ENCODE measurements around the gene SGIP1.

The SGIP1 gene

DNA sequence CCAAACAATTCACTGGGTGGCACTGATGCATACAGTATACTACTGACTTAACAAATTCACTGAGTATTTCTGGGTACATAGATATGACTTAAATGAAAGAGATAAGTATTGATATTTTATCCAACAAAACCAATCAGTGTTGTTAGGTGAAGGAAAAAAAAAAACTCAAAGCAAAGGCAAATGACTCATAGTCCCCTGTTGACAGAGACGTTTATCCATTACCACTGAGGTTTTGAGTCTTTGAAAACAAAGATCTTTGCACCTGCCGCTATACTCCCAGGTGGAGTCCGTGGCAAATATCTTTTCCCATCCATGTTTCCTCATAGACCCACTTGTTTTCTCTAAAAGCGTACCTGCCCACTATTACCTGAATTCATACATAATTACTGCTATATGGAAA is 236.7 kb downstream of the SGIP1 start:
- Histone ChIP-seq H3K4me3 (ENCODE audit: low read length in 2 of 2) (no peak overlapping the region), H3K18ac (ENCODE audit: low read length) (no peak overlapping the region), H3K23ac (ENCODE audit: low read depth, low read length, poor library complexity) (no peak overlapping the region), H3K79me1 (ENCODE audit: low read depth, low read length) (no peaks in the 10 kb centered on the region), H3K27ac (replicated peaks; ENCODE audit: low read length) (no peak overlapping the region), H4K91ac (ENCODE audit: low read depth, low read length, poor library complexity) (no peak overlapping the region), H3K36me3 (replicated peaks in 1 of 2; ENCODE audit: control insufficient read depth in 2 of 2, insufficient read depth in 2 of 2, low read length in 2 of 2) (no peaks in the 10 kb centered on the region), H4K8ac (ENCODE audit: low read depth, low read length) (no peak overlapping the region), H3K4me2 (ENCODE audit: insufficient read depth, low read length, poor library complexity, severe bottlenecking) (no peak overlapping the region), H2BK15ac (ENCODE audit: low read length) (no peak overlapping the region), H3K9ac (ENCODE audit: low read depth, low read length, poor library complexity) (no peak overlapping the region), H2BK12ac (ENCODE audit: low read length) (no peak overlapping the region), H2BK120ac (ENCODE audit: low read depth, low read length) (no peak overlapping the region), H2AK5ac (ENCODE audit: low read depth, low read length) (no peak overlapping the region), H3K4ac (ENCODE audit: low read length) (no peak overlapping the region), H3K9me3 (replicated peaks in 1 of 2; ENCODE audit: control insufficient read depth in 2 of 2, insufficient read depth in 1 of 2, low read depth in 1 of 2, low read length in 2 of 2) (no peaks in the 10 kb centered on the region), H3K27me3 (ENCODE audit: control insufficient read depth in 3 of 3, insufficient read depth in 3 of 3, low read depth in 1 of 3, low read length in 3 of 3) (no peaks in the 10 kb centered on the region), H2AFZ (ENCODE audit: low read length) (no peak overlapping the region), H2BK5ac (ENCODE audit: low read length) (no peak overlapping the region), H3K4me1 (ENCODE audit: control insufficient read depth in 2 of 2, insufficient read depth in 1 of 2, low read depth in 1 of 2, low read length in 2 of 2) (peaks cover 0 to 1% of the 10 kb centered on the region in 2 donors), H3K14ac (ENCODE audit: low read length) (no peak overlapping the region)
- no CpG with 5 or more reads among the region's 4 CpGs for WGBS, 2 donors (ENCODE audit: extremely low coverage in 2 of 2, insufficient read length in 2 of 2, insufficient replicate concordance in 1 of 2)
- no peak for DNase-seq (ENCODE audit: low spot score)

DNA sequence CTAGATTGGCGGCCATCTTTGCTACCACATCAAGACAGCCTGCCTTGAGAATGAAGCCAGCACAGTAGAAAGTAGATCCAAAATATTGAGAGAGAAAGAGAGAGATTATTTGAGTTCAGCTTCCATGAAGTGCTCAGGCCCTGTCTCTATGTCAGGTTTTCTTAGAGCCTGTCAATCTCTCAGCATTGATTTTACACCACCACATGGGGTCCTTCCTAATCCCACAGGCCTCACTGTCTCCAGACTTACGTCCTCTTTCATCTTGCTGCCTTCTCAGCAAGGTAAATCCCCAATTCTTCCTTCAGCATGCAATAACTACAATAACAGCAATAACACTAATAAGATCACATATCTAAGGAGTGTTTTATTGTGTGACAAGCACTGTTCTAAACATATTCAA is 239.3 kb downstream of the SGIP1 start:
- H2BK15ac ChIP-seq (ENCODE audit: low read length): no peak overlapping the region
- H2AFZ ChIP-seq (ENCODE audit: low read length): peak overlapping the region; percentile 46
- no peak overlapping the region for H3K23ac ChIP-seq (ENCODE audit: low read depth, low read length, poor library complexity)
- H3K4me1 ChIP-seq (ENCODE audit: control insufficient read depth in 2 of 2, insufficient read depth in 1 of 2, low read depth in 1 of 2, low read length in 2 of 2): peaks cover 0 to 1% of the 10 kb centered on the region in 2 donors
- H2BK12ac ChIP-seq (ENCODE audit: low read length): no peak overlapping the region
- no peak overlapping the region for H2BK5ac ChIP-seq (ENCODE audit: low read length)
- no peak overlapping the region for H2BK120ac ChIP-seq (ENCODE audit: low read depth, low read length)
- H3K4me3 ChIP-seq (ENCODE audit: low read length in 2 of 2): no peak overlapping the region
- H3K79me1 ChIP-seq (ENCODE audit: low read depth, low read length): no peaks in the 10 kb centered on the region
- no peak for DNase-seq (ENCODE audit: low spot score)
- no peak overlapping the region for H3K4ac ChIP-seq (ENCODE audit: low read length)
- H3K27me3 ChIP-seq (ENCODE audit: control insufficient read depth in 3 of 3, insufficient read depth in 3 of 3, low read depth in 1 of 3, low read length in 3 of 3): no peaks in the 10 kb centered on the region
- no peaks in the 10 kb centered on the region for H3K36me3 ChIP-seq (replicated peaks in 1 of 2; ENCODE audit: control insufficient read depth in 2 of 2, insufficient read depth in 2 of 2, low read length in 2 of 2)
- no peak overlapping the region for H2AK5ac ChIP-seq (ENCODE audit: low read depth, low read length)
- no peak overlapping the region for H3K14ac ChIP-seq (ENCODE audit: low read length)
- no peak overlapping the region for H3K4me2 ChIP-seq (ENCODE audit: insufficient read depth, low read length, poor library complexity, severe bottlenecking)
- no peak overlapping the region for H3K18ac ChIP-seq (ENCODE audit: low read length)
- no peaks in the 10 kb centered on the region for H3K9me3 ChIP-seq (replicated peaks in 1 of 2; ENCODE audit: control insufficient read depth in 2 of 2, insufficient read depth in 1 of 2, low read depth in 1 of 2, low read length in 2 of 2)
- no CpG with 5 or more reads among the region's 2 CpGs for WGBS, 2 donors (ENCODE audit: extremely low coverage in 2 of 2, insufficient read length in 2 of 2, insufficient replicate concordance in 1 of 2)
- no peak overlapping the region for H4K91ac ChIP-seq (ENCODE audit: low read depth, low read length, poor library complexity)
- H3K27ac ChIP-seq (replicated peaks; ENCODE audit: low read length): no peak overlapping the region
- no peak overlapping the region for H3K9ac ChIP-seq (ENCODE audit: low read depth, low read length, poor library complexity)
- no peak overlapping the region for H4K8ac ChIP-seq (ENCODE audit: low read depth, low read length)

DNA sequence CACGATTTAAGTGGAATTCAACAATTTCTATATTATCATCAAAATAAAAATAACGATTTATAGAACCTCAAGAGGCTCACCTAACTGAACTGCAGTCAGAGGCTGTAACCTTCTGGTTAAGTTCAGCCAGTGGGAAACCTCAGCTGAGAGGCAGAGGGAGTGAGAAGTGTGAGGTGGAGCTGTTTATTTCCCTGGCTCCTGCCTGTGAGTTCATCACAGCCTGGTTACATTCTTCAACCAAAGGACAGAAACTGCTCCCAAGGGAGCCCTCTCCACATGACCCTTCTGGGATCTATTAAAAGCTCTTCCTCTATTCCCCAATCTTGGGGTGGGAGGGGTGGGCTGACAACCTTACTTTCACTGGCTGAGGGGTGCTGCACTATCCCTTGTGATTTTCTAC is 240.5 kb downstream of the SGIP1 start:
- no peak for DNase-seq (ENCODE audit: low spot score)
- no peak overlapping the region for H3K4me2 ChIP-seq (ENCODE audit: insufficient read depth, low read length, poor library complexity, severe bottlenecking)
- no peaks in the 10 kb centered on the region for H3K9me3 ChIP-seq (replicated peaks in 1 of 2; ENCODE audit: control insufficient read depth in 2 of 2, insufficient read depth in 1 of 2, low read depth in 1 of 2, low read length in 2 of 2)
- H3K79me1 ChIP-seq (ENCODE audit: low read depth, low read length): no peaks in the 10 kb centered on the region
- H2BK120ac ChIP-seq (ENCODE audit: low read depth, low read length): no peak overlapping the region
- H3K4me3 ChIP-seq (ENCODE audit: low read length in 2 of 2): no peak overlapping the region
- no peak overlapping the region for H2AK5ac ChIP-seq (ENCODE audit: low read depth, low read length)
- no peak overlapping the region for H2AFZ ChIP-seq (ENCODE audit: low read length)
- no peak overlapping the region for H4K91ac ChIP-seq (ENCODE audit: low read depth, low read length, poor library complexity)
- no peaks in the 10 kb centered on the region for H3K36me3 ChIP-seq (replicated peaks in 1 of 2; ENCODE audit: control insufficient read depth in 2 of 2, insufficient read depth in 2 of 2, low read length in 2 of 2)
- no peaks in the 10 kb centered on the region for H3K27me3 ChIP-seq (ENCODE audit: control insufficient read depth in 3 of 3, insufficient read depth in 3 of 3, low read depth in 1 of 3, low read length in 3 of 3)
- WGBS, 2 donors (ENCODE audit: extremely low coverage in 2 of 2, insufficient read length in 2 of 2, insufficient replicate concordance in 1 of 2): 100% methylated on average over 2 of the region's 2 CpGs; no CpG with 5 or more reads in 1 of the 2 donors
- H2BK15ac ChIP-seq (ENCODE audit: low read length): no peak overlapping the region
- no peak overlapping the region for H2BK5ac ChIP-seq (ENCODE audit: low read length)
- H3K4me1 ChIP-seq (ENCODE audit: control insufficient read depth in 2 of 2, insufficient read depth in 1 of 2, low read depth in 1 of 2, low read length in 2 of 2): peaks cover 0 to 1% of the 10 kb centered on the region in 2 donors
- H2BK12ac ChIP-seq (ENCODE audit: low read length): no peak overlapping the region
- no peak overlapping the region for H3K23ac ChIP-seq (ENCODE audit: low read depth, low read length, poor library complexity)
- H3K9ac ChIP-seq (ENCODE audit: low read depth, low read length, poor library complexity): no peak overlapping the region
- H3K27ac ChIP-seq (replicated peaks; ENCODE audit: low read length): no peak overlapping the region
- no peak overlapping the region for H3K18ac ChIP-seq (ENCODE audit: low read length)
- no peak overlapping the region for H3K4ac ChIP-seq (ENCODE audit: low read length)
- H4K8ac ChIP-seq (ENCODE audit: low read depth, low read length): no peak overlapping the region
- H3K14ac ChIP-seq (ENCODE audit: low read length): no peak overlapping the region

DNA sequence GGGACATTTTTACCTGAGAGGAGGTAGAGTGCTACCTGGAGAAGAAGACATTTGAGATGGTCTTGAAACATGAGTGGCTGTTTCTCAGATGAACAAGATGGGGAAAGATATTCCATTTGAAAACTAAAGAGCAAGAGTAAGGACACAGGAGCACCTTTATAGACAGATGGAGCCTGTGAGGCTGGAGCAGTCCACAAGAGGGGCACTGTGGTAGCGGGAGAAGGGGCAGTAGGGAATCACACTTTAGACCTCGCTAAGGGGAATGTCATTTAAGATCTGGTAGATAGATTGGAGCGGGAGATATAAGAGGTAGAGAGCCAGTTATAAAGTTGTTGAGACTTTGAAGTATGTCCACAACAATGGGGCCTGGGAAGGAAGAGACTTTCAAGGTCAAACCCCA is 241.7 kb downstream of the SGIP1 start:
- Histone ChIP-seq H3K18ac (ENCODE audit: low read length) (no peak overlapping the region), H3K23ac (ENCODE audit: low read depth, low read length, poor library complexity) (no peak overlapping the region), H3K4me1 (ENCODE audit: control insufficient read depth in 2 of 2, insufficient read depth in 1 of 2, low read depth in 1 of 2, low read length in 2 of 2) (peaks cover 0 to 1% of the 10 kb centered on the region in 2 donors), H3K27ac (replicated peaks; ENCODE audit: low read length) (no peak overlapping the region), H4K91ac (ENCODE audit: low read depth, low read length, poor library complexity) (no peak overlapping the region), H3K4me2 (ENCODE audit: insufficient read depth, low read length, poor library complexity, severe bottlenecking) (no peak overlapping the region), H3K4ac (ENCODE audit: low read length) (no peak overlapping the region), H3K79me1 (ENCODE audit: low read depth, low read length) (no peaks in the 10 kb centered on the region), H2BK12ac (ENCODE audit: low read length) (no peak overlapping the region), H3K36me3 (replicated peaks in 1 of 2; ENCODE audit: control insufficient read depth in 2 of 2, insufficient read depth in 2 of 2, low read length in 2 of 2) (no peaks in the 10 kb centered on the region), H3K27me3 (ENCODE audit: control insufficient read depth in 3 of 3, insufficient read depth in 3 of 3, low read depth in 1 of 3, low read length in 3 of 3) (no peaks in the 10 kb centered on the region), H2BK5ac (ENCODE audit: low read length) (no peak overlapping the region), H3K9me3 (replicated peaks in 1 of 2; ENCODE audit: control insufficient read depth in 2 of 2, insufficient read depth in 1 of 2, low read depth in 1 of 2, low read length in 2 of 2) (peaks cover 0 to 5% of the 10 kb centered on the region in 2 donors), H2AFZ (ENCODE audit: low read length) (no peak overlapping the region), H2BK120ac (ENCODE audit: low read depth, low read length) (no peak overlapping the region), H3K9ac (ENCODE audit: low read depth, low read length, poor library complexity) (no peak overlapping the region), H3K14ac (ENCODE audit: low read length) (no peak overlapping the region), H3K4me3 (ENCODE audit: low read length in 2 of 2) (no peak overlapping the region), H2AK5ac (ENCODE audit: low read depth, low read length) (no peak overlapping the region), H4K8ac (ENCODE audit: low read depth, low read length) (no peak overlapping the region), H2BK15ac (ENCODE audit: low read length) (no peak overlapping the region)
- DNase-seq (ENCODE audit: low spot score): no peak
- no CpG with 5 or more reads among the region's 3 CpGs for WGBS, 2 donors (ENCODE audit: extremely low coverage in 2 of 2, insufficient read length in 2 of 2, insufficient replicate concordance in 1 of 2)
